ENCODE measurements around the gene CCDC187.
"Not testable (repeated sequence)": the region's sequence is repeated elsewhere in the genome, so short reads cannot be mapped to it uniquely, and the experiment has no call there.

Gene CCDC187

DNA sequence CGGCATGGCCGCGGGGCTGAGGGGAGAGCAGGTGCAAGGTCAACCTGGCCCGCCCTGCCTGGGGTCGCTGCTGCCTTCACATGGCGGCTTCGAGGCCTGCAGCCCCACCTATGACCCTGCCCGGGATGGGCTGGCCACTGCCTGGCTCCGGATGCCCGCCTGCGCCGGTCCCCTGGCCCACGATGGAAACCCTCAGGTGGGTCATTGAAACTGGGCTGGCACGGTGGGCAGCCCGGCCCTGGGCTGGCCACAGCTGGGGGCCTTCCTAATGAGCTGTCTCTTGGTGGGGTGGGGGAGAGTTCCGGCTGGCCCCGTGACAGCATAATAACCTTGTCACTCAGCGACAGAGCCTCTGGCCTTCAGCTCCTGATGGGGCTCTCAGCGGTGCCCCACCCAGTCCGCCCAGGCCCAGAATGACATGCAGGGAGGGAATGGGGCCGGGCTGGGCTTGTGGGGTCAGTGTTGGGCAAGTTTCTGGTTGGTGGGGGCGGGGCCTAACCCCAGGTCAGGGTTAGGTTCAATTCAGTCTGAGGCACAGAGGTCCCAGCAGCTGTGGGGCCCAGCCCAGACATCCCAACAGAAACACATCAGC lies at the start of gene CCDC187:
CCDC187 (minus strand) TSS at position 270 of the 592 bp plus-strand sequence; CDS start at position 6, 264 bp downstream.
- no peak for DNase-seq (ENCODE audit: low read depth, low spot score)

DNA sequence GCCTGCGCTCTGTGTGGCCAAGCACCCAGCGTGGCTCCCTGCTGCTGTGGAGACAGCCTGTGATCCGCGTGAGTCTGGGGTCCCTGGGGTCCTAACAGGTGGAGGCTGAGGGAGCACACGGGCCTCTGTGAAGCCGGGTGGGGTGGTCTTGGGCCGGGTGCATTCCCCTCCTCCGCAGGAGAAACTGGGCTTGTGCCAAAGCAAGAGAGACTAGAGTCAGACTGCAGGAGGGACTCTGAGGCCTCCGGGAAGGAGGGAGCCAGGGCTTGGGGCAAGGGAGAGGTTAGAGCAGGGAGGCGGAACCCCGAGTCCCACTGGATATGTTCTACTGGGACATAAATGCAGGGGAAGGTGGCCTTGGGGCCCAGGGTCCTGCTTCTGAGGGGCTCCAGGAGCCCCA lies 49.2 kb upstream of the CCDC187 start:
- no peak for DNase-seq (ENCODE audit: low read depth, low spot score)

DNA sequence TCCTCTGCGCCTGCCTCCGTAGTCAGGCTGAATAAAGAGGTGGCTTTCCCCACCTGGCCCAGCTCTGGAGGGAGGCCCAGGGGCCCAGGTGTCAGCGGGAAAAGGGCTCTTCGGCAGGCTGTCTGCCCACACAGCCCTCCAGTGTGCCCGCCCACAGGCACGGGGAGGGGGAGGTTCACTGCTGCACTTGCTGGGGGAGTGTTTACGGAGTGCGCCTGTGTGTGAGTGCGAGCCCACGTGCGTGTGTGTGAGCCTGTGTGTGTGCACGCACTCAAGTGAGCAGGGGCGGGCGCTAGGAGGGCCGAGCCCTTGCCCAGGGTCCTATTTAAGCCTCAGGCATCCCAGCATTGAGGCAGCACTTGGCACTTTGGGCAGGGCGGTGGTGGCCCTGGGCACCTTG lies 48.8 kb upstream of the CCDC187 start:
- no peak for DNase-seq (ENCODE audit: low read depth, low spot score)

DNA sequence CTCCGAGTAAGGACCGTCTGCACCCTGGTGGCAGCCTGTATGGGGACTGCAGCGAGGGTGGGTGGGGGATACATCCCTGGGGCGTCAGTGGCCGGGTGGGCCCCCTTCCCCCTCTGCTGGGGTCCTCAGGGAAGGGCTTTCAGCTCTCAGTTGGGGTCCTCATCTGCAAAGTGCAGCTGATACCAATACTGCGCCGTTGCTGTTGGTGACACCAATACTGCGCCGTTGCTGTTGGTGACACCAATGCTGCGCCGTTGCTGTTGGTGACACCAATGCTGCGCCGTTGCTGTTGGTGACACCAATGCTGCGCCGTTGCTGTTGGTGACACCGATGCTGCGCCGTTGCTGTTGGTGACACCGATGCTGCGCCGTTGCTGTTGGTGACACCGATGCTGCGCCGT lies 48.0 kb upstream of the CCDC187 start:
- DNase-seq (ENCODE audit: low read depth, low spot score), result not testable (repeated sequence)

DNA sequence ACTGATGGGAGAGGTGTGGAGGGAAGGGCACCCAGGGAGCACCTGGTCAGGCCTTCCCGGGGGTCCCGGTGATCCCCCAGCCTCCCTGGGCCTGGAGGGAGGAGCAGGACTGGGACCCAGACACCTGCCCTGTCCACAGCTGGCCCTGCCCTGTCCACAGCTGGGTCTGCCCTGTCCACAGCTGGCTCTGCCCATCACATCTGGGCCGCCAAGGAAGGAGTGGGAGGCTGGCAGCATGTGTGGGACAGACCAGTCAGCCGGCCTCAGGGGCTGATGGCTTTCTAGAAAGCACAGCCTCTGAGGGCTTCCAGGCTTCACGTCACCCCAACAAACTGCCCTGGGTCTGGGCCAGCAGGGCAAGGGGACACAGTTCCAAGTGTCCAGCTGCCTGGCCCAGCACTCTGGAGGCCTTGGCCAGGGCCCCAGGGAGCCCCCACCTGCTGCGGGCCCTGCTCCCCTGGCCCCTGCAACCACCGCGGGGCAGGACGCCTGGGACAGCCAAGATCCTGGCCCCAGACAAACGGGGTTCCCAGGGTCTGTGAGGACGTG lies 47.4 kb upstream of the CCDC187 start:
- no peak for DNase-seq (ENCODE audit: low read depth, low spot score)

DNA sequence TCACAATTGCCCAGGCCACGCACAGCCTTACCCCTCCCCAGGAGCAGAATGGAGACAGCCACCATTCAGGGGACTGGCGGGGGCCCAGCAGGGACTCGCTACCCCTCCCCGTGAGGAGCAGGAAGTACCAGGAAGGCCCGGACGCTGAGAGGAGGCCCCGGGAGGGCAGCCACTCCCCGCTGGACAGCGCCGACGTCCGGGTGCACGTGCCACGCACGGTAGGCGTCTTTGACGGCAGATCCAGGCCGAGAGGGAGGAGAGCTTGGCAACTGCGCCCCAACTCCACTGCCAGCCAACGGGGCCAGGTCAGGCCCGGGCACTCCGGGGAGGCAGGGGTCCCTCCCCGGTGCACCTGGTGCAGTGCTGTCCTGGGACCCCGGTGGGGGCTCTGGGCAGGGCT lies 45.7 kb upstream of the CCDC187 start:
- no peak for DNase-seq (ENCODE audit: low read depth, low spot score)

DNA sequence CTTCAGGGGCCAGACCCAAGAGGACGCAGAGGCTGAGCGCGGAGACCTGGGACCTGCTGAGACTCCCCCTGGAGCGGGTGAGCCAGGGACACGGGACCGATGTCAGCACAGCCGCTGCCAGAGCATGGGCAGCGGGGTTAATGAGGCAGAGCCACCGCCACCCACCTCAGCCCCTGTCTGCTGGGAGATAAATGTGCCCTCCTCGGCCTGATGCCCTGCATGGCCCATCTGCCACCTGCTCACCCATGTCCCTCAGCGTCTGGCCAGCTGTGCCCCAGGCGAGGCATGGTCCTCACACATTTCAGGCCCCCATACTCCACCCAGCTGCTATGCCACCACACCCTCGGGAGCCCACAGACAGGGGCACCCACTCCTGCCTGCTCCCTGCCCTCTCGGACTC lies 44.8 kb upstream of the CCDC187 start:
- DNase-seq (ENCODE audit: low read depth, low spot score), result no peak

DNA sequence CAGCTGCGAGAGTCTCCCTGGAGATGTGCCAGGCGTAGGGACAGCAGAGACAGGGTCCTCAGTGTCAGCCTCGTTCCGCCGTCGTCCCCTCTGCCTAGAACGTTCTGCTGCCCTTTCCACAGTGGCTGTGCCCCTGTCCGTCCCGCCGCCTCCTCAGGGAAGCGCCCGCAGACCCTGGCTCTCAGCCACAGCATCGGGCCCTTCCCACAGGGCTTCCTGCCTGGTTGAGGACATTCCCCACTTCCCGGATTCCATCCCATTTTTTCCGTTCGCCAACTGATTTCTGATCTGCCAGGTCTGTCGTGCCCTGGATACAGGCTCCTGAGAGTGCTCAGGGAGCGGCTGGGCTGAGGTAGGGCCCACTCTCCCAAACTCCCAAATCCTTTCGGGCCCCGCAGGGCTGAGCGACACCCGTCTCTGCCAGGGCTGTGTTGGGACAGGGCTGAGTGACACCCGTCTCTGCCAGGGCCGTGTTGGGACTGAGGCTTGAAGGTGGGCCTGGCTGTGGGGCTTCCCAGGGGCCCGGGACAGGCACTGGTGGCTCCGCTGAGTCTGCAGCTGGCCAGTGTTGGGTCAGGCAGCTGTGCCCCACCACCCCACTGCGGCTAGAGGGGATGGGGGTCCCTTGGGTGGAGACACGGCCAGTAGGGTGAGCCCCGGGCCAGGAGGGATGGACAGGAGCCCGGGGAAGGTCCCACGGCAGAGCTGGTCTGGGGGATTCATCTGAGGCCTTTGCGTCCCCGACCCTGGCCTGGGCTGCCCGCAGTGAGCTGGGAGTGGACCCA lies 43.8 kb upstream of the CCDC187 start:
- no peak for DNase-seq (ENCODE audit: low read depth, low spot score)

DNA sequence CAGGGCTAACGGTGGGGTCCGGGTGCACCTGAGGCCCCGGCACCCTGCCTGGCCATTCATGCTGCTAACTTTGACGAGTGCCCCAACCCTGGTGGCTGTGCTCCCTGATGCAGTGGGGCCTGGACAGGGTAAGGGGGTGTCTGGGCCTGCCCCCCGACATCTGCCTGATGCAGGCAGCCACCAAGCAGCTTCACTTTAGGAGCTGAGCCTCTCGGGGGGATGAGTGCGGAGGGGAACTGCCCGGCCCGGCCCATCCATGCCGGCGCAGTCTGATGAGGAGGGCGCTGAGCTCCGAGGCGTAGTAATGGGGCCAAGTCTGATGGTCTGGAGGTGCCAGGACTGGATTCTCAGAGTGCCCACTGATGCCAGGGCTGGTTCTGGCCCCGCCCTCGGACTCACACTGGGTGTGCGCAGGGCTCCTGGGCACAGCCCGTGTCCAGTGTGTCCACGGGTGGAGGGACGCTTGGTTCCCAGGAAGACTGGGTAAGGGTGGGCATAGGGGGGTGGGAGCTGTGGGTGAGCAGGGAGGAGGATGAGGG lies 43.1 kb upstream of the CCDC187 start:
- no peak for DNase-seq (ENCODE audit: low read depth, low spot score)

DNA sequence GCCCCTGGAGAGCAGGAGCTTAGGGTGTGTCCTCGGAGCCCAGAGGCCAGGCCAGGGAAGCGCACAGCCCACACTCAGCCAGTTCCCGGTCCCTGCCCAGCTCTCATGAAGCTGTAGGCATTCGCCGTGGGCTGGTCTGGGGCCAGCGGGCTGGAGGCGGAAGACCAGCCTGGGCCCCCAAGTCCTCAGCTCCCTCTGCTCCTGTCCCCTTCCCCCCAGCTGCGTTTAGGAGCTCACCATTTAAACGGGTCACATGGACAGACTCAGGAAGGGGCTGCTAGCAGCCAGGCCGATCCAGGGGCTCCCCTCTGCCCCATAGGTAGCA lies 42.2 kb upstream of the CCDC187 start:
- no peak for DNase-seq (ENCODE audit: low read depth, low spot score)

DNA sequence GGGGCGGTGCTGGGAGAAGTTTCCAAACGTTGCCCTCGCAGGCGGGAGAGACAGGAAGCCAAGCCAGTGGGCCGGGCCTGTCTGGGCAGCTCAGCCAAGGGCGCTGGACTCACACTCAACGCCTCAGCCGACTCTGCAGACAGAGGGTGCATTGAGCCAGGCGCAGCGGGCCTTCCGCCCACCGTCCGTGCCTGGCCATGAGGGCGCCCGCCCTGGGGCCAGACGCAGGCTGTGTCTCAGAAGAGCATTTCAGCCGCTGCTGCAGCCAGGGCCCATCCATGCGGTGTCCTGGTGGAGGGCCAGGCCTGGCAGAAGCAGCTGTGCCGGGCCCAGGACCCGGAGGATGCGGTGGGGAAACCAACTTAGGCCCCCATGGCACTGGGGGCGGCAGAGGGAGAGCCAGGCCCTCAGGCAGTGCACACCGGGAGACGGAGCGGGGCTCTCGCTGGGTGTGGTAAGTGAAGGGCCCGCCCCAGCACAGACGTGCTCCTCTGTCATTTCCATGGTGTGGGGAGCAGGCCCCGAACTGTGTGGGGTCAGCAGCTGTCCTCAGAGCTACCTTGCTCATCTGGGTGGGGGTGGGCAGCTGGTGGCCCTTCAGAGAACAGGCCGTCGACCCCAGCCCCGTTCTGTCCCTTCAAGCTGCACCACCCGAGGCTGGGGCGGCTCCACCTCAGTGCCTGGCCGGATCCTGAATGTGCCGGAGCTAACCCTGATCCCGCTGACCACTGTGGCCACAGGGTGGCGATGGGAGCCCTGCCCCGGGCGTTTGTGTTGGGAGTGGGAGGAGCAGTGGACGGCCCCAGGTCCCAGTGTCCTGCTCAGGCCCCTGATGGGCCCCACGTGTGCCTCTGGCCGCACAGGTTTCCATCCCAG lies 41.6 kb upstream of the CCDC187 start:
- no peak for DNase-seq (ENCODE audit: low read depth, low spot score)

DNA sequence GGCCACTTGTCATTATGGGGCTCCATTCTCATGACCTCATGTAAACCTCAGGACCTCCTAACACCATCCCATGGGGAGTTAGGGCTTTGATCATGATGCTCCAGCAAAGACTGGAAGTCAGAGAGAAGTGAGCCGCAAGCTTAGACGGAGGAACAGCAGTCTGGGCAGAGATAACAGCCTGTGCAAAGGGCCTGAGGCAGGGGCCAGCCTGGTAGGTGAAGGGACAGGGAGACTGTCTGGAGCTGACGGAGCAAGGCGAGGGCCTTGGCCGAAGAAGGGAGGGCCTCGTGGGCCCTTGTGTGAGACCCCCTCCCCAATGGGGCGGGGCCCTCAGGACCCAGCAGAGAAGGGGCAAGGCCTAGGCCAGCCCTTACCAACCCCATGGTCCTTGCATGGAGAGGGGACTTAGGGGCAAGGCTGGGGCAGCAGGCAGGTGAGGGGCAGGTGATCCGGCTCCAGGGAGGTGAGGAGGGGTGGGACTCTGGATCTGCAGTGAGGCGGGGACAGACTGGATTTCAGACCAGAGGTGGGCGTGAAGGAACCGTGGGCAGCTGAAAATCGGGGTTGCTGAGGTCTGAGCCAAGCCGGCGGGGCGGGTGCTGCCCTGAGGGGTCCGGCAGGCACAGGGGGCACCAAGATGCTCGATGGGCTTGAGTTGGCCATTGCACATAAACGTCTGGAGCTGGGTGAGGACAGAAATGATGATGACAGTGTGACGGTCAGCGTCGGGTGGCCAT lies 40.8 kb upstream of the CCDC187 start:
- no peak for DNase-seq (ENCODE audit: low read depth, low spot score)

DNA sequence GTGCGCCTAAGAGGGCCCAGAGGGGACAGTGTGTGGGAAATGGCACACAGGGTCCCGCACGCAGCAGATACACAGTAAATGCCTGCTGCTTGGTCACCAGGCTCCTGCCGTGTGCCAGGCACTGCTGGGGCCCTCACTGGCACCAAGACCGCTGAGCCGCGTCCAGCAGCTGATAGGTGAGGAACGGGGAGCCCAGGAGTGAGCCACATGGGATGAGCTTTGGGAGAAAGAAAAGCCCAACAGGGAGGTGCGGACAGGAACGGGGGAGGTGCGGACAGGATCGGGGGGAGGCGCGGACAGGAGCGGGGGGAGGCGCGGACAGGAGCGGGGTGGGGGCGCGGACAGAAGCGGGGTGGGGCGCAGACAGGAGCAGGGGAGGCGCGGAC lies 40.0 kb upstream of the CCDC187 start:
- DNase-seq (ENCODE audit: low read depth, low spot score), result no peak

DNA sequence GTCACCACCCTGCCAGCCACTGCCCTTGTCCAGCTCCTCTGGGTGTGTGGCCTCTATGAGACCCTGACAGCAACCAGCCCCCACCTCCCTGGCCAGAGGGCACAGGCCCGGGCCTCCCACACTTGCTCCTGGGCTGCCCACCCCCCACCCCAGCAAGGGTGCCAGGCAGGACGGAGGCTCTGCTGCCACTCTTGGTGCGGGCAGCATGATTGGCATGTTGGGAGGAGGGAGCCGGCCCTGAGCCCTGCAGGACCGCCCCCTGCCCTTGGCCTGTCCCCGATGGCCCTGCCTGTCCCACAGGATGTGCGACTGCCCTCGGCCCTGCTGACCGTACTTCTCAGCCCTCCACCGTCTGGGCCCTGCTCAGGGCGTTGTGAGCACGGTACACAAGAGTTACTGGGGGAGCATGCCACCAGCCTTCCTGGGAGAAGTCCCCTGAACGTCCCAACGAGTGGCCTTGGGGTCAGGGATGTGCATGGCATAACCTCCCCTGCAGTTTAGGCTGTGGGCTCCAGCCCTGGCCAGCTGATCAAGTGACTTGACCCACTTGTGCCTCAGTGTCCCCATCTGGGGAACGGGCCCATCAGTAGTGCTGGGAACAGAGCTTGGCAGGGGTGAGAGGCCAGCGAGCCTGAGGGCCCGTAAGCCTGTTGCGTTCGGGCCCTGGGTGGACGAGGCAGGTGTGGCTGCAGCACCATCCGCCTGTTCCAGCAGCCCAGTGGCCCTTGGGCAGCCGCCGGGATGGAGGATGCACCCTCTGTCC lies 39.4 kb upstream of the CCDC187 start:
- no peak for DNase-seq (ENCODE audit: low read depth, low spot score)

DNA sequence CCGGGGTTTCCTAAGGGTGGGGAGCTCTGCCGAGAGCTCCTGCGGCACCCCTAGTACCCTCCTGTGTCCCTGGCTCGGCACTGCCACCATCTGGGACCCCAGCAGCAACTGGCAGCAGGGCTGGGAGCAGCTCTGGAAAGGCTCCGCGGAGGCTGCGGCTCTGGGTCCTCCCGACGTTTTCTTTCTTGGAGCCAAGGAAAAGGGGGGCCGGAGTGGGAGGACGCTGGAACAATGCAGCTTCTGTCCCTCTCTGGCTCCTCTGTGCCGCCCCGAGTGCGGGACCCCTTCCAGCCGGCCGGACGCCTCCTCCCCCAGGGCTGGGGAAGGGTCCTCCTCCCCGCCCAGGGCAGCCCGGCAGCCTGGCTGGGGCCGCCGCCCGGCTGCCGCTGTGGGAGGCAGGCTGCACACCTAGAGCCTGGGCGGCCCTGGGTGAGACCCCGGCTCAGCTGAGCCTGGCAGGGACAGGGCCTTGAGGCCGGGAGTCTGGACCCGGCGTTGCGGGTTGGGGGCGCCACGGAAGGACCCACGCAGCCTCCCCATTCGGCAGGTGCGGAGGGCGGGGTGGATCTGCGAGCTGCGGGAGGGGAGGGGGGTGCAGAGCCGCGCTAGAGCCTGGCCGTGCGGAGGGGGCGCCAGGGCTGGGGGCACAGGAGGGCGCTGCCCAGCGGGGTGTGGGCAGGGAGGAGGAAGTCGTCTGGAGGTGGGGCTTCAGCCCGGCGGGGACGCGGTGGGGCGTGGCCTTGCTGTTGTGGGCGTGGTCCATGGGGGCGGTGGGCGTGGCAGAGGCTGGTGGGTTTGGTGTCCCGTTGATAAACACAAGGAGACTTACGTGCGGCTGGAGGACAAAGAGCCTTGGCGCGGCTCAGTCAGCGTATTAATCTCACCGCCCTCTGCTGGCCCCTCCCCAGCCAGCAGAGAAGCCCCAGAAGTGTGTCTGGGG lies 38.6 kb upstream of the CCDC187 start:
- no peak for DNase-seq (ENCODE audit: low read depth, low spot score)

DNA sequence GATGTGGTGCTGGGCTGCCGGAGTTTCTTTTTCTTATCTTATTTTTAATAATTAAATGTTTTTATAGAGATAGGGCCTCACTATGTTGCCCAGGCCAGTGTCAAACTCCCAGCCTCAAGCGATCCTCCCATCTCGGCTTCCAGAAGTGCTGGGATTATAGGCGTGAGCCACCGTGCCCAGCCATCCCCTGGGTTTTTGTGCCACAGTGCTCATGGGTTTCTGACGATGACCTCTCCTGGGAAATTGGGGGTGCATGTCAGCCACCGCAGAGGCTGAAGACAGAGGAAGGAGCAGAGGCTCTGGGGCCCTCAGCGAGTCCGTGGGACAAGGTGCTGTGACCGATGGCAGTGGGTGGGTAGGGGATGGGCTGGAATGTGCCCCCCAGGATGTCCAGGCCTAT lies 37.9 kb upstream of the CCDC187 start:
- DNase-seq (ENCODE audit: low read depth, low spot score), result no peak

DNA sequence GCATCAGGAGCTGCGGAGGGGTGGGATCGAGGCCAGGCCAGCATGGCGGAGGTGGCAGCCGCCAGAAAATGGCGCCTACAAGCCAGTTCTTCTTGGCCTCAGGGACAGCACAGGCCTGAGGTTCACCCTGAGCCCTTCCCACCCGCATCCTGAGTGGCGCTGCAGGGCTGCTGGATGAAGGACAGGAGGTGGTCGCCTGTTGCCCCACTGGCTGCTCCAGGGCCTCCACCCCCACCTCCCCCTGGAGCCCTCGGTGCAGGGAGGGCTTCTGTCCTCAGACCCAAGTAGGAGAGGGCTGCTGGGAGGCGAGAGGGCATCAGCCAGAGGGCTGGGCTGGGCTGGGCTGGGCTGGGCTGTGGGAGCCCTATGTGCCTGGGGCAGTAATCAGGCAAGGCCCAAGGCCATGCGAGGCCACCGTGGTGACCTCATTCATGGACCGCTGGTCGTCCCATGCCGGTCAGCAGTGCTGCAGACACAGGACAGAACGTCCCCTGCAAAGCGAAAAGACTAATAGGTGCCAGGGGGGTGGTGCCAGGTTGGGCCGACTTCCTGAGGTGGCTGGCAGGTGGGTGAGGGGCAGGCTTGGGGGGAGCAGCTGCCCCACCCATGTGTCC lies 37.3 kb upstream of the CCDC187 start:
- DNase-seq (ENCODE audit: low read depth, low spot score), result no peak

DNA sequence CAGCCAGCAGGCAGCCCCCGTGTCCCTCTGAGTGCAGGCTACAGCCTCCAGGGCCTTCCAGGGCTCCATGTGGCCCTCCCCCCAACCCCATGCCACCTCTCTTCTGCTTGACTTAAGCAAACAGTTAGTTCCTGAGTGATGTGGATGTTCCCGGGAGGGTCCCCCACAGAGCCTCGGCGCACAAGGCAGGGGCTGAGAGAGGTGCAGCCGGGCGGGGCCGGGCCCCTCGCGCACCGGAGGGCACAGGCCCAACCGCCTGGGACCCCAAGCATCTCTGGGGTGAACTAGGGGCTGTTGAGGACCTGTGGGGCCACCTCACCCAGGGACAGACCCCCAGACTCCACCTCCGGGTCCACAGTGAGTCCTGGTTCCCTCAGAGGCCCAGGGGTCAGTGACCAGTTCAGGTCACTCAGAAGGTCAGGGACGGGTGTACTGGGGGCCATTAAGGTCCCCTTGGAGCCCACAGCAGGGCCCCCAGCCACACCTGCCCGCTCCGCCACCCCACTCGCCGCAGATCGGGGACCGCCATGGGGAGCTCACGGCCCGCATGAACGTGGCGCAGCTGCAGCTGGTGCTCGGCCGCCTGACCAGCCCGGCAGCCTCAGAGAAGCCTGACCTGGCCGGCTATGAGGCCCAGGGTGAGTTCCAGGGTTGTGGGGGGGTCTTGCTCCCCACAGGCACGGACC lies 36.6 kb upstream of the CCDC187 start:
- no peak for DNase-seq (ENCODE audit: low read depth, low spot score)

DNA sequence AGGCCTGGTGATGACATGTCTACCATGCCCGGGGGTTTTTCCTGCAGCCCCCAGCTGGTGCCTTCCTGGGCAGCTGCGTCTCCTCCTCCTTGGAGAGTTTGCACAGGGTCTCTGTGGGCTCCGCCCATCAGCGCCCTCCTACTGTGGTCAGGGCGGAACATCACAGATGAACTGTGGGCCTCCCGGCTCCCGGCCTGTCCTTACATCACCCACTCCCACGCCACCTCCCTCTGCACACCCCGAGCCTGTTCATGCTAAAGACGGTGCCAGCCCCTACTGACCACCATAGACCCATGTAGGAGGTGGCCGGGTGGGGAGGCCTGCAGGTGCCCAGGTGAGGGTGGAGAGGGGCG lies 36.0 kb upstream of the CCDC187 start:
- DNase-seq (ENCODE audit: low read depth, low spot score), result no peak

Measured in brain pericyte (primary cell).